ENCODE results near the gene BCL6. TPM values are rescaled to one million over a fixed set of nuclear protein-coding genes. Genes with fewer than 3 reads are reported as not detected.

Gene BCL6
- total and polyA plus RNA-seq, 2 of the 8 experiments (the other 6 are each of a cell fraction or from before 2014, with no cell fraction given): 5.7 to 10.4 TPM

- TF ChIP-seq CHD7 (IDR thresholded peaks at IDR 0.05; ENCODE audit: insufficient replicate concordance, low read length): no peak
- TF ChIP-seq BCL11A (IDR thresholded peaks at IDR 0.05; ENCODE audit: low read depth in 2 of 2, low read length in 2 of 2): no peak
- no peak for TF ChIP-seq ASH2L (IDR thresholded peaks at IDR 0.05; ENCODE audit: low read length)
- no peak for TF ChIP-seq ATF3 (IDR thresholded peaks at IDR 0.05; ENCODE audit: insufficient read depth, low read depth, low read length)
- no peak for TF ChIP-seq SIN3A (conservative IDR thresholded peaks at IDR 0.05 in 1 of 2, IDR thresholded peaks at IDR 0.05 in 1 of 2; ENCODE audit: low read depth in 1 of 2, low read length in 2 of 2)
- no peak for TF ChIP-seq RAD21 (IDR thresholded peaks at IDR 0.05 in 1 of 2, conservative IDR thresholded peaks at IDR 0.05 in 1 of 2; ENCODE audit: low read depth in 2 of 2, low read length in 2 of 2)
- no peak for TF ChIP-seq PHF8 (conservative IDR thresholded peaks at IDR 0.05; ENCODE audit: low read depth, low read length)
- no peak for TF ChIP-seq USF2 (IDR thresholded peaks at IDR 0.05; ENCODE audit: low read length)
- no peak for TF ChIP-seq SAP30 (IDR thresholded peaks at IDR 0.05; ENCODE audit: insufficient read depth, insufficient replicate concordance, low read length)
Observed at GRCh38 chr3:187783098-187783497, 37.8 kb upstream of the BCL6 start (continued).
